HG03175 (cell line): ENCODE data around the gene NKD1.

Experiments used
- ATAC-seq: cut with Tn5 transposase; IDR thresholded peaks from one replicate; pipeline ENCODE4 v1.9.1; 2021; ENCODE audit warnings: mild to moderate bottlenecking, moderate library complexity; ENCODE audit not compliant: unreplicated experiment

Gene NKD1

DNA sequence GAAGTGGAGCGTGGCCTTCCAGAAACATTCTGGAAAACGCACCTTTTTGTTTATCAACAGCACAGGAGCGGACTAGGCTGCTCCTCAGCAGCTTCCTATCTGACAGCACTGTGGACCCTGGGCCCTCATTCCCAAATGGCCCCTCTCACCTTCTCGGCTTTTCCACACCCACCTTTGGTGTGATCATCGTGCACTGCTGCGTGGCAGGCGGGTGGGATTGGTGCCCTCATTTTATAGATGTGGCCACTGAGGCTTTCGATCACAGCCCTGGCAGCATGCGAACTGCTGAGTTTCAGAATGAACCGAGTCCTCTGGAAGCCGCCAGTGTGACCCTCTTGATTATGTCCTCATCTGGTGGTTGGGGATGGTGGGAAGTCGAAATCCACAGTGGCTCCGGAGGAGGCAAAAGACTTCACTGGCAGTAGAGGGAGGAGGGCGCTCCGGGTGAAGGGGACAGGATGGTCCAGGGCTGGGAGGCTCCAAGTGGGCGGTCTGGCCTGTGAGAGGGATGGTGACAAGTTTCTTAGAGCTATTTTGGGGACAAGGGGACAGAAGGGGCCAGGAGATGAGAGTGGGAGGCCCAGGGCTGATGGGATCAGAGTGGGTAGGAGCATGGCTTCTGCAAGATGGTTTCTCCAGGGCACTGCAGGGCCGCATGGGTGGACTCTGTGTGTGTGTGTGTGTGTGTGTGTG, 49.5 kb downstream of the NKD1 start:
- ATAC-seq = no peak

DNA sequence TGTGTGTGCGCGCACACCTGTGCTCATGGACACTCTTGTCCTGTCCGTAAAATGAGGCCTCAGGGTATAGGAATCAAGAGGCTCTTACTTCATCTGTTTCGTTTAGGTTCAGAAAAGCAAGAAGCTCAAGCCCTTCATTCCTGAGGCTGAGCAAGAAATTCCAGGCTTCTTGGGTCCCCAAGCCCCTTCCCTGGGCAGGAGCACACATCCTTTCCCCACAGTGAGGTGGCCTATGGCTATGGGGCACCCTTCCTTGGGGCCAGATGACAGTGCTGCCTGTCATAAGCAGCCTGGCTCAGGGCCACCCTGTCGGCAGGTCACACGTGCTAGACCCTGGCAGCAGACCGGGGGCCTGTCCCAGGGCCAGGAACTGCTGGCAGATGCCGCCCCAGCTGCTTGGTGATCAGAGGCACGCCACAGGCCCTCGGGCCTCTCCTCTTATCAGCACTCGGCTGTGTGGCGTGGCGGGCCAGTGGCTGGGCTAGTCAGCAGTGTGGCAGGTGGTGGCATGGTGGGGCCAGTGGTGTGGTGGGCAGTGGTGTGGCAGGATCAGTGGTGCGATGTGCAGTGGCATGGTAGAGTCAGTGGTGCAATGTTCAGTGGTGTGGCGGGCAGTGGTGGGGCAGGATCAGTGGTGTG, 50.2 kb downstream of the NKD1 start:
- ATAC-seq = no peak

DNA sequence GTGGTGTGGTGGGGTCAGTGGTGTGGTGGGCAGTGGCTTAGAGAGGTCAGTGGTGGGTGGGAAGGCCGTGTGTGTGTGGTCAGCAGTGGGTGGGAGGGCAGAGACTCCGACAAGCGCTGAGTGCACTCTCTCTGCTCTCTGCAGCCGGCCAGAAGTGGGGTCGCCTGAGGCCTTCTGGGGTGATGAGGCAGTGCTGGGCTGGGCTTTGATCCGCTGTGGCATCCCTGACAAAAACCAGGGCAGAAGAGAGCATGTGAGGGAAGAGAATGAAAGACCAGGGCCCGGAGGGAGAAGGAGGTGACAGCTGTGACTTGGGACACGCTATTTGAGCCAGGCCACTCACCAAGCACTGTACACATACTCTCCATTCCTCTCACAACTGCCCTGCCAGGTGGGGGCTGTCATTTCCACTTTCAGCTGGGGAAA, 50.8 kb downstream of the NKD1 start:
- ATAC-seq = no peak

DNA sequence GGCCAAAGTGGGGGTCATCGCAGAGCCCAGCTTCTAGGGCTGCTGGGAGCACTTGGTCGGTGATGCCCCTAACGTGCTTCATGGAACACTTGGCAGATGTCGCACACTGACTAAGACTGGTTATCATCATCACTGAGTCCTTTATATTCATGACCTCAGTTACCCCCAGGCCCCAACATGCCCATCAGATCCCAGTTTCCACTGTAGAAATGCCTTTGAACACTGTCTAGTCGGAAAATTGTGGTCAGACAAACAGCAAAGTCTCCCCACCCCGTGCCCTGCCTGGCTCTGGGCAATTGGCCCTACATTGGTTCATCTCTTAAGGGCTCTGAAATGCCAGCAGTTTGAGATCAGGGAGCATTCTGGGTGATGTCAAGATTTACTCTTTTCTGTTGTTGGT, 51.3 kb downstream of the NKD1 start:
- ATAC-seq = no peak

DNA sequence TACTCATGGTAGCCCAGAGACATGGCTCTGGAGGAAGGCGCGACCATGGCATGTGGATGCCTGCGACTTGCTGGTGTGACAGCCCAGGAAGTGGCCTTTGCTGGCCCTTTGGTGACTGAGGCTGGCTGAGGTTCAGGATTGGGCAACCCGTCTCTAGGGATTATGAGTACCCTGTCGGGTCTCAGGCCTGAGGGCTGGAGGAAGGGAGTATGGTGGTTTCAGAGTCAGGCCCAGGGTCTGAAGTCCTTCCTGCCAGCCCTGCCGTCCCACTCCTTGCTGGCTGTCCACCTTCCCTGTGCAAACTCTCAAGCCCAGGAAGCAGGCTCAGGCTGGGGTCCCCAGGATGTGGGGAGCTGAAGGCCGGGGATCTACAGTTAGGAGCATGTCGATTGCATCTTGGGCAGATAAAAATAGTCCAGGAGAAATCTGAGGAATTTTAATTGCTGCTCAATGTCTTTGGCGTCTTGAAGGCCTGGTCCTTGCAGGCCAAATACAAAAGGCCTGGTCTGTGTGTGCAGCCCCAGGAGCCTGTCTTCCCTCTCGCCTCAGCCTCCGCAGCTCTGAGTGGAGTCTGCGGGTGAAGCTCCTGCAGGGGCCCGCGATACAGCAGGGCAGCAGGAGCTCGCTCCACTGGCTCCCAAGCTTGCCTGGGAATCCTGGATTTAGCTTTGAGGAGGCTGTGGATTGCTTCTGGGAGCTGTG, 52.5 kb downstream of the NKD1 start:
- no peak for ATAC-seq

DNA sequence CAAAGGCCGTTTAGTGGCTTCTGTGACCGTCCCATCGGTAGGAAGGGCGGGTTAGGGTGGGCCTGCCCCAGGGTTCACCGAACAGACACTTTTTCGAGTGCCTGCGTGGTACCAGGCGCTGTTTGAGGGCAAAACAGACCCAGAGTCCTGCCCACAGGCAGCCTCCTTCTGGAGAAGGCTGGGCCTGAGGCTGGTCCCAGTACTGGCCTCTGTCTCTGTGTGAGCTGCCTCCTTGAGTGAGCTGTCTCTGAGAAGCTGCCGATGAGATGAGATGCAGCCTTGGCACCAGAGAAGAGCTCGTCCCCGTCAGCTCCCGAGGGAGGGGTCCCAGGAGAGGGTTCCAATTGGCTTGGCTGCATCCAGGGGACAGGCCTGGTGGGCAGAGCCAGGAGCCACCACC, 53.1 kb downstream of the NKD1 start:
- no peak for ATAC-seq

DNA sequence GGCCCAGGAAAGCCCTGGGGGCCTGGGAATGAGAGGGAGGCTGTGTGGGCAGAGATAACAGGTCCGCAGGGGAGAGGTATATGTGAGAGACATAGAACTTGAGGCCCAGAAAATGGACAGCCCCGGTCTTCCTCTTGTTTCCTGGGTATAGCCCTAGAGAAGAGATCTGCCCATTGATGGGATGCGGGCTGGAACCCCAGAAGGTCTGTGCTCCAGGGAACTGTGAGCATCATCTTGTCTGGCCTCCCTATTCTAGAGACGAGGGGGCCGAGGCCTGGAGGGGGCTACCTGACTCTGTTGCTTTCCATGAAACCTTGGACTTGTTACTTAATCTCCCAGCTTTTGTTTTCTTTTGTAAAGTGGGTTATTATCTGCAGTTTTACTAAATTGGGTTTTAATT, 53.9 kb downstream of the NKD1 start:
- no peak for ATAC-seq

DNA sequence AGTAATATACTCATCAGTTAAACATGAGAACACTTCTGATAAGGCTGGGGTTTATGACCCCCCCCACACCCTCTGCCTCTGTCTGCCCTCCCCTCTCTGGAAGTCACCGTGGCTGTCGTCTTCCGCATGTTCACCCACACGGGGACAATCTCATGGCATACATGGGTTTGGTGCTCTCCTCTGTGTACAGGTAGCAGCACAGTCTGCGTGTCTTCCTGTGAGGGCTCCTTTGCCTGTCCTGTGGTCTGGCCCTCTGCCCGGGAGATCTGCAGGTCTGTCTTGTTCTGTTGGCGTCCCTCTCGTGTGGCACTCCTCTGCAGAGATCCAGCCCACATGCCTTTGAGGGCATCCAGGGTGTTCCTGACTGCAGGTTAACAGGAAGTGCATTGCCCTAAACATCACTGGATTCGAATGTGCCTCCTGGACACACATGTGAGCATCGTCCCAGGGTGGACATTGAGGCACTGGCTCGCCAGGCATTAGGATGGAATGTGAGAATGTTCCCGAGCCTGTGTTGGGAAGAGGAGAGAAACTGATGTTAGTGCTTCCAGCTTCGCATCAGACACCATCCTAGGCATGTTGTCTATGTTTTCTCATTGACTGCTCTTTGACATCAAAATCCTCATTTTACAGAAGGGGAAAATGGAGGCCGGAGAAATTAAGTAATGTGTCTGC, 54.5 kb downstream of the NKD1 start:
- ATAC-seq = no peak

DNA sequence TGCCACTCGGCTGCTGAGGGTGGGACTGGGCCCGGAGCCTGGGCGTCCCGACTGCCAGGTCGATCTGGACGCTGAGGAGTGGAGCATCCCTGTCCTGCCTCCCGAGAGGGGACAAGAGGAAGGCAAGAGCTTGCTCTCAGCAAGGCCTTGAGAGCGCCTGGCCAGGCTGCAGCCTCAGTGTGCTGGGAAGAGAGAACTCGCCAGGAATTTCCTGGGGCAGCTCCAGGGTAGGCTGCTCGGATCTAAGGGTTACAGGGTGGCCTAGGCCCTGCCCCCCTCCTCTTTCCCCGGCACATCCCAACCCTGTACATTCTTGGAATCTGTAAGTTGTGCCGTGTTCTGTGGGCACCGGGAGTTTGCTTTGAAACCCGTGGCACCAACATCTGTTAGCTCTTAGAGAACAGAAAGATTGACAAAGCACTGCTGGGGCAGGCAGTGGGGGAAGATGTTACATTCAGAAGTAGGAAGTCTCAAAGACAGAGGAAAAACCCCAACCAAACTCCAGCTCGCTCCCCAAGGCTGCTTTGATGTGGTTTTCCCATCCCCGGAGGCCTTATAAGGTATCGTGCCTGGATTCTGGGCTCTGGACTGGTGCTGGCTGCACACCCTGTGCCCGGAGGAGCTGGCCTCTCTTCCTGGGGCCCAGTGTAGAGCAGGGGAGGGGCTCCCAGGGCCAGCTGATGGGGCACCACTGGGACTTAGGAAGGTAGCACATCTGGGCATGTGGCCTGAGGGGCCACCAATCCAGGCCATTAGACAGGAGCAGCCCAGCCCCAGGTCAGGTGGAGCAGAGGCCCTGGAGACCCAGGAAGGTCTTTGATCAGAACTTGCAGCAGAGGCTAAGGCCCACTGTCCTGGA, 55.2 kb downstream of the NKD1 start:
- no peak for ATAC-seq

DNA sequence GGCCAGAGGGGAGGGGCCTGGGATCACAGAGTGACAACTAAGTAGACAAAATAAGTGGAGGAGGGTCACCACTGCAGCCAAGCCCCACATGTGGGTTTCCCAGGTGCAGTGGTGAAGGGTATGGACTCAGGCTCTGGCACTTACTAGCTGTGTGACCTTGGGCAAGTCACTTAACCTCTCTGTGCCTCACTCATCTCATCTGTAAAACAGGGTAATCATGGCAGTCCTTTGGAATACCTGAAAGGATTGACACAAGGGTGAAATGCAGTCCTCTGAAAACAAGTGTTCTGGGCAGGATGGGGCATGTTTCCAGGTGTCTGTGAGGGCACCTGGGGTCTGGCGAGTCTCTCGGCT, 55.8 kb downstream of the NKD1 start:
- no peak for ATAC-seq

DNA sequence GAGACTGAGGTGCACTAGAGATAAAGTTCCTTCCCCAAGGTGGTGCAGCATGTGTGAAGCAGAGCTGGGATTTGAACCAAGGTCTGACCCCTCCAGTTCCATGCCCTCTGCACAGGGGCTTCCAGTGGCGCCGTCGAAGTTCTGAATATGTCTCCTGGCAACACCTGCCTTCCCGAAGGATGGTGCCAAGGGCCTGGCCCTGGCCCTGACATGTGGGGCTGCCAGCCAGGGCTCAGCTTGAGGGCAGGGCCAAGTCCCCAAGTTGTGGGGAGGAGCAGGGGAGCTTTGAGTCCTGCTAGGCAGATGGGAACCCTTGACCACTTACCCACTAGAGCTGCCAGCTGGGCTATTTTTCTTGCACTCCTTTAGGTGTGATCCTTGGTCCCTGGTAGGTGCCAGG, 56.4 kb downstream of the NKD1 start:
- no peak for ATAC-seq

DNA sequence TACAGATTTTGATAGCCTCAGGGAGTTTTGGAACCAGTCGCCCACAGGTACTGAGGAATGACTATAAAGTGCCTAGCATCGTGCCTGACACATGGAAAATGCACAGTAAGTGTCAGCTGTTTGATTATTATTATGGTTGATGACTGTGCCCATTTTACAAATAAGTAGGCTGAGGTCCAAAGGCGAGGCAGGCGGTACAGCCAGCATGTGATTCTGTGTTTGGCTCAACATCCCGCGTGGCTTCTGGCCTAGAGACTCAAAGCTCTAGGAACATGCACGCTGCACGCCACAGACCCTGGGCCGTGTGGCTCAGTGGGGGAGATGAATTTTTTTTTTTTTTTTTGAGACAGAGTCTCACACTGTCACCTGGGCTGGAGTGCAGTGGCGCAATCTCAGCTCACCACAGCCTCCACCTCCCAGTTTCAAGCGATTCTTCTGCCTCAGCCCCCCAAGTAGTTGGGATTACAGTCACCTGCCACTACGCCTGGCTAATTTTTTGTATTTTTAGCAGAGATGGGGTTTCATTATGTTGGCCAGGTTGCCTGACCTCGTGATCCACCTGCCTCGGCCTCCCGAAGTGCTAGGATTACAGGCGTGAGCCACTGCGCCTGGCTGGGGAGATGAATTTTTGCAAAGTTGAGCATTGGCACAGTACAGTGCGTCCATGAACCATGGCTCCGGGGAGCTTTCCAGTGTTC, 57.7 kb downstream of the NKD1 start:
- ATAC-seq = no peak

DNA sequence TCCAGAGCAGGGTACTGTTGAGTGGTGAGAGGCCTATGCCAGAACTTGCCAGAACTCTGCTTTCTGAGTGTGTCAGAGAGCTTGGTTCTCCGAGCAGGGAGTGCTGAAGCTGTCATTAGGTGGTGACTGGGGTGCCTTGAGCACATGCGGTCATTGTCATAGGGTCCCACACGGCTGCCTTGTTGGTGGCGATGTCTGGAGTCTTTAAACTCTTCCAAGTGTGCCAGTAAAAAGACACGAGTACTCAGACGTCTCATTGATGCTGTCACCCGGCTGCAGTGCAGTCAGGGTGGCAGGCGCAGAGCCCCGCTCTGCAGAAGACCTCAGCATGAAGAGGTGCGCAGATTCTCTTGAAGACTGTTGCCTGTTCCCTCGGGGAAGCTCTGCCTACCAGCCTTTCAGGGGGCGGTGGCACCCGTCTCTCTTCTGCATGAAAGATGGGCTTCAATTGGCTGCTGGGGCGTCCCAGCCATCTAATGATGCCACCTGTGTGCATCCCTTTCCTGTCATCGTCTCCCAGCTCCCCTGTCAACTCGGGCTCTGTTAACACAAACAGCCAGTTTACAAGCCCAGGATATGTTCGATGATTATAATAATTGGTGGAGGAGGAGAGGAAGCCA, 58.3 kb downstream of the NKD1 start:
- ATAC-seq = no peak

DNA sequence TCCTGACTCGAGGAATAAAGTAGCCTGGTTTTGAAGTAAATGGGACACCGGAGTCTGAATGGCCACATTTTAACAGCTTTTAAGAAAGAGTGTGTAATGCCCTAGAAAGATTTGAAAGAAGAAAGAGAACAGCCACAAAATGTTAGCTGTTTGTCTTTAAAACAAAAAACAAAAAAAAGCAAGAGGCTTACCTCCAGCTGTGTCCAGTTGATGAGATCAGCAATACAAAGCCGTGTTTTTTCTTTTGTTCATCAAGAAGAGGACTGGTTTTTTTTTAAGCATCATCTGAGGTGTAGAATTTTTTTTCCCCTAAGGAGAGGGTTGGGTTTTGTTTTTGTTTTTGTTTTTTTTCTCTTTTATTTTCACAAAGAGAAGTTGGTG, 58.8 kb downstream of the NKD1 start:
- no peak for ATAC-seq

DNA sequence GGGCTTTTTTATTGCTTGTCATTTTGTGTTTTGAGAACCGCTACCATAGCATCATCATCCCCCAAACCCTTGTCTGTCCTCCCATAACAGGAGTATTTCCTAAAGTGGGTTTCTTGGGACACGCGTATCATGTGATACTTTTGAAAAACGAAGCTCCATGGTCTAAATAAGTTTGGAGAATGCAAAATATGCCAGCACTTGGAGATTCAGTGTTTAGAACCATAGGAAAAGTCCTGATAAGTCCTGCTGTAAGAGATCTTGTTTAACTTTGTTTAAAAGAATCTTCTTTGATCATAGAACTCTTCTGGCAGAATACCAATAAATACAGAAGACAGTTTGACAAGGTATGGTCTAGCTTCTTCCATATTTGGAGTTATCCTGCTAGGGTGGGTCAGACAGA, 59.3 kb downstream of the NKD1 start:
- ATAC-seq = no peak

DNA sequence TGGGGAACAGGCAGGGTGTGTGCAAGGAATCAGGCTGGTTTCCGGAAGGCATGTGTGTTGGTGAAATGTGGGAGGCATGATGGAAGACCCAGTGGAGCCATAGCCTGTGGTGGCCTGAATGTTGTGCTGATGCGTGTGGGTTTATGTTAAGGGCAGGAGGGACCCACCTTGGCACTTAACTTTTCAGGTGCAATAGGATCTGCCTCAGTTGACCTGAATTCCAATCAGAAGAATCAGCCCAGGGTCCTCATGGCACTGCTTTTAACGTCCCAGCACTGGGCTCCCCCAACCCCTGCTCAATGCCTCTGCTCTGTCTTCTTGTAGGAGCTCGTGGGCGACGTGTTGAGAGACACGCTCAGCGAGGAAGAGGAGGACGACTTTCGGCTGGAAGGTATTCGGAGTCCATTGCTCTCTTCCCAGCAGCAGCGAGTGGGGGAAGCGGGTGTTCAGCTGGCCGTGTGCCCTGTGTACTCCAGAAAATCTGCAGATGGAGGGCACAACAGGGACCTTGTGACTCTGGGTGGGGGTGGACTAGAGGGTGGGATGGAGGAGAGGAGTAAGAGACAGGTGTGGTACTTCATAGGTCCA, 59.9 kb downstream of the NKD1 start:
- ATAC-seq = no peak

DNA sequence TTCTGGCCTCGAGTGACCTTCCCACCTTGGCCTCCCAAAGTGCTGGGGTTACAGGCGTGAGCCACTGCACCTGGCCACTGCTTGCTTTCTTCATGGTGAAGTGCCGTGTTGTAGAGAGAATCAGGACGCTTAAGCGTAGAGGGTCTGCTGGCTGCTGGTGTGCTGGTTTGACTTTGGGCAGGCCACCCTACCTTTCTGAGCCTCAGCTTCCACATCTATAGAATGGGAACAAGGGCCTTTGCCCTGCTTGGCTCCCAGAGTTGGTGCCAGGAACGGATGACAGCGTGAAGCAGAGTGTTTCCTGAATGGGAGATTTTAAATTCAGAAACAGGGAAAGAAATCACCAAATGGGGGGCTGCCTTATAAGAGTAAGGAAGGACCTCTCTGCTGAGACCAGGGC, 60.9 kb downstream of the NKD1 start:
- ATAC-seq = no peak

DNA sequence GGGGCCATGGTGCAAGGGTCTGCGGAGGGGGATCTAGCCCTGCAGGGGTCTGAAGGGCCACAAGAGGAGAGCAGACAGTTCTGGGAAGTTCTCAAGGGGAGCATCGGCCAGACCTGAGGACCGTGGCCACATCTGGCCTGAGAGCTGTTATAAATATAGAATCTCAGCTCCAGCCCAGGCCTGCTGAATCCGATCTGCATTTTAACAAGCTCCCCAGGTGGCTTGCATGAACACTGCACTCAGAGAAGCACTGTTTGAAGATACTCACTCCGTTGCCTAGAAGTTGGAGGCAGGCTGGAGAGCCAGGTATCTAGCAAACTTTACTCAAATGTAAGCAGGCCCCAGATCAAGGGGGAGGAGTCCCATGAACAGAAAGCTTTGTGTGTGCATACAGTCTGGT, 61.3 kb downstream of the NKD1 start:
- ATAC-seq = no peak
